Measurements from ENCODE around the gene KNDC1. TPM values are rescaled to one million over a fixed set of nuclear protein-coding genes. Genes with fewer than 3 reads are reported as not detected.

KNDC1 gene
- total and polyA plus RNA-seq, 8 donors = 2.5 to 10.4 (median 4.0) TPM

DNA sequence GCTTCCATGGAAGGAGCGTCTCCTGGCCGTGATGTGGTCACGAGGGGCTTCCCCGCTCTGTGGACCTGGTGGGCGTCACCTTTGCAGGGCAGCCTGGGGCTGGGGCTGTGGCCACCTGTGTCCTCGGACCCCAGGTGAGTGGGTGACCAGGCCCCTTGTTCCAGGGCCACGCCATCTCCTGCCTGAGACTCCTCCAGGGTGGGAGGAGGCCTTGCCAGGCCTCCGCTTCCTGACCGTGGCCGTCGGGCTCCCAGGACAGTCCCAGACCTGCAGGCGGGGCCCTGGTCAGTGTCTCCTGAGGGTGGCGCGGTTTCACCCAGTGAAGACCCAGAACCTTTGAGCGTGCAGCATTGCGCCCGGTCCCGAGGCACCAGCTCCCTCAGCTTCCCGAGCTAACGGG is 49.6 kb downstream of the KNDC1 start:
- Histone ChIP-seq H3K27ac (no peak overlapping the region), H3K27me3 (peaks cover 0 to 22% of the 10 kb centered on the region in 2 donors), H3K4me1 (no peaks in the 10 kb centered on the region), H3K4me3 (no peak overlapping the region), H3K36me3 (no peaks in the 10 kb centered on the region), H3K9me3 (no peaks in the 10 kb centered on the region)
- peak in 1 of 4 donors; percentile 68 for DNase-seq
- TF ChIP-seq, protein P1, sequence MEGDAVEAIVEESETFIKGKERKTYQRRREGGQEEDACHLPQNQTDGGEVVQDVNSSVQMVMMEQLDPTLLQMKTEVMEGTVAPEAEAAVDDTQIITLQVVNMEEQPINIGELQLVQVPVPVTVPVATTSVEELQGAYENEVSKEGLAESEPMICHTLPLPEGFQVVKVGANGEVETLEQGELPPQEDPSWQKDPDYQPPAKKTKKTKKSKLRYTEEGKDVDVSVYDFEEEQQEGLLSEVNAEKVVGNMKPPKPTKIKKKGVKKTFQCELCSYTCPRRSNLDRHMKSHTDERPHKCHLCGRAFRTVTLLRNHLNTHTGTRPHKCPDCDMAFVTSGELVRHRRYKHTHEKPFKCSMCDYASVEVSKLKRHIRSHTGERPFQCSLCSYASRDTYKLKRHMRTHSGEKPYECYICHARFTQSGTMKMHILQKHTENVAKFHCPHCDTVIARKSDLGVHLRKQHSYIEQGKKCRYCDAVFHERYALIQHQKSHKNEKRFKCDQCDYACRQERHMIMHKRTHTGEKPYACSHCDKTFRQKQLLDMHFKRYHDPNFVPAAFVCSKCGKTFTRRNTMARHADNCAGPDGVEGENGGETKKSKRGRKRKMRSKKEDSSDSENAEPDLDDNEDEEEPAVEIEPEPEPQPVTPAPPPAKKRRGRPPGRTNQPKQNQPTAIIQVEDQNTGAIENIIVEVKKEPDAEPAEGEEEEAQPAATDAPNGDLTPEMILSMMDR (IDR thresholded peaks at IDR 0.05) = no peak
- ATAC-seq = no peak
- intact Hi-C loops (cut with DNase I) = no loop called here

DNA sequence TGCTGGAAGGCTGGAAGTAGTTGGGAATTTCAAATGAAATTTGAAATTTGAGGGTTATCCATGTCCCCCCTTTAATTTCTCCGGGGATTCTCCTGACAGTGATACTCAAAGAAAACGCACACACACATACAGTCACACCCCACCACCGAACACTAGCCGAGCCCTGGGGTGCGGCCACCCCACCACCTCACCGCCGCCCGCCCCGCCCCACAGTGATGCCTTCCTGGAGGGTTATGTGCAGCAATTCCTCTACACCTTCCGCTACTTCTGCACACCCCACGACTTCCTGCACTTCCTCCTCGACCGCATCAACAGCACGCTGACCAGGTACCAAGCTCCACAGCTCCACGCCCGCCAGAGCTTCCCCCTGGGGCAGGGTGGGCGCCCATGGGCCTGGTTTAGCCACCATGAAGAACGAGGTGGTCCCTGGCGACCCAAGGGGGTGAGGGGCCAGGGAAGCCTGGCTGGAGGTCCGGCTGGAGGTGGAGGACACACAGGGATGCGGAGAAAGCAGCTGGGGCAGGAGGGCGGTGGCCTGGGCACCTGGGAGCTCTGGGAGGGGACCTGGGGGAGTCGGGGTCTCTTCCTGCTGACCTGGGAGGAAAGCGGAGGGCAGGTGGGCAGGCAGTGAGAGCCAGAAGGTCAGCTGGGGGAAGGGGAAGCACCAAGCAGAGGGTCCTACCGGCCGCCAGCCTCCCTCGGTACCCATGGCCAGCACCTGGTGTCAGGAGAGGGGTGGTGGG is 50.5 kb downstream of the KNDC1 start:
- DNase-seq = peak in 1 of 4 donors; percentile 67
- Histone ChIP-seq H3K36me3 (no peaks in the 10 kb centered on the region), H3K9me3 (no peaks in the 10 kb centered on the region), H3K4me3 (no peak overlapping the region), H3K4me1 (no peaks in the 10 kb centered on the region), H3K27ac (no peak overlapping the region), H3K27me3 (peaks cover 0 to 32% of the 10 kb centered on the region in 2 donors)
- intact Hi-C loops (cut with DNase I) = no loop called here
- ATAC-seq = no peak
- TF ChIP-seq, protein P1 (IDR thresholded peaks at IDR 0.05) = no peak

DNA sequence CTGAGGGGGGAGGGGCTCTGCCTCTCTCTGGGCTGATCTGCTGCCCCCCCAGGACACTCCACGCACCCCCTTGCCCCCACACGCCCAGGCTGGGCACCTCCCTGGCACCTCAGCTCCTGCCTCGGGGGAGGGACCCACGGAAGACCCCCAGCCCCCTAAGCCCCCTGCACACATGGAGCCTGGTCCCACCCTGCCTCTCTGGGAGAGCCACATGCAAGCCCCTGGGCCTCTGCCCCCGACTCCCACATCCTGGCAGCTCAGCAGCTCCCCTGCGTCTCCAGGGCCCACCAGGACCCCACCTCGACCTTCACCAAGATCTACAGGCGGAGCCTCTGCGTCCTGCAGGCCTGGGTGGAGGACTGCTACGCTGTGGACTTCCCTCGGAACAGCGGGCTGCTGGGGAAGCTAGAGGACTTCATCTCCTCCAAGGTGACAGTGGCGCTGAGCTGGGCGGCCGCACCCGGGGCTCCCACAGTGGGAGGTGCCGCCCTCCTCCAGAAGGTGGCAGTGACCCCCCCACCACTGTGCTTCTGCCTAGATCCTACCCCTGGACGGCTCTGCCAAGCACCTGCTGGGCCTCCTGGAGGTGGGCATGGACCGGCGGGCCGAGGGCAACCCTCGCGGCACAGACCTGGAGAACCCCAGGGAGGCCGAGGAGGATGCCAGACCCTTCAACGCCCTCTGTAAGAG is 51.3 kb downstream of the KNDC1 start:
- Histone ChIP-seq H3K9me3 (no peaks in the 10 kb centered on the region), H3K4me3 (no peak overlapping the region), H3K27ac (no peak overlapping the region), H3K4me1 (no peaks in the 10 kb centered on the region), H3K27me3 (peaks cover 0 to 34% of the 10 kb centered on the region in 2 donors), H3K36me3 (no peaks in the 10 kb centered on the region)
- TF ChIP-seq, protein P1 (IDR thresholded peaks at IDR 0.05) = no peak
- ATAC-seq (no peak), DNase-seq (peak in 1 of 4 donors; percentile 67)
- intact Hi-C loops (cut with DNase I) = no loop called here

DNA sequence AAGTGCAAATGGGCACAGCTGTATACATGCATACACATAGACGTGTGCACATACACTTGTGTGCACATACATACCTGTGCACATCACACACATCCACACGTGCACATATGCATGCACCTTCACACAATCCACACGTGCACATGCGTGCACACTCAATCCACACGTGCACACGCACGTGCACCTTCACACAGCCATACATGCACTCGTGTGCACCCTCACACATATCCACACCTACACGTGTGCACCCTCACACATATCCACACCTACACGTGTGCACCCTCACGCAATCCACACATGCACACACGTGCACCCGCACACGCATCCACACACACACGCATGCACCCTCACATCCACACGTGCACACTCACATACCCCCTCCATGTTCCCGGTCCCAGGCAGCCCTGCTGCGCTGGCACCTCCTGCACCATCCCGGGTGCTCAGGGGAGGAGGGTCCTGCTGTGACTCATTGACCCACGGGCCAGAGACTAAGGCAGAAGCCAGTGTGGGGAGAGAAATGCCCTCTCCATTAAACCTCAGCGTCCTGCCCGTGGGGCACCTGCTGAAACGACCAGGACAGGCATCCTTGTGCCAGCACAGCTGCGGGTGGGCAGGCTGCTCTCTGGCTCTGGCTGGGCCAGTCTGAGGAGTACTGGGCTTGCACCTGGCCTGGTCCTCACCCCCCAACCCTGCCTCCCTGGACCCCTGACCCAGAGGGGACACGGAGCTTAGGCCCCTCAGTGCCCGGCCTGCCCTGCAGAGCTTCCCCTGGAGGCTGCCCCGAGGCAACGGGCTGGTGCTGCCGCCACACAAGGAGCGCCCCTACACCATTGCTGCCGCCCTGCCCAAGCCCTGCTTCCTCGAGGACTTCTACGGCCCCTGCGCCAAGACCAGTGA is 52.2 kb downstream of the KNDC1 start:
- Histone ChIP-seq H3K9me3 (no peaks in the 10 kb centered on the region), H3K36me3 (no peaks in the 10 kb centered on the region), H3K27ac (no peak overlapping the region), H3K4me3 (no peak overlapping the region), H3K4me1 (no peaks in the 10 kb centered on the region), H3K27me3 (peaks cover 0 to 34% of the 10 kb centered on the region in 2 donors)
- ATAC-seq = peak; percentile 32
- TF ChIP-seq, protein P1 (IDR thresholded peaks at IDR 0.05) = no peak
- peak in 1 of 4 donors; percentile 59 for DNase-seq
- intact Hi-C loops (cut with DNase I) = no loop called here

Data from left lung (tissue), 10 donors.